WTC11 (cell line): ENCODE data around the gene ZNF81. TPM values are rescaled to one million over a fixed set of nuclear protein-coding genes. Genes with fewer than 3 reads are reported as not detected.

Source experiments
- ATAC-seq: fragments of 200-7000 bp; cut with Tn5 transposase; 2 replicates; pipeline ENCODE4 v1.10.0; 2021; ENCODE audit warnings: mild to moderate bottlenecking, moderate library complexity
- CTCF ChIA-PET: fragments of 300-600 bp; sonication (Branson Sonifier 250); formaldehyde crosslinking; loops from one replicate; lab custom pipeline; 2021; ENCODE audit warnings: antibody characterized with exemption; lab: Charles Lee
- POLR2A ChIA-PET: fragments of 350-600 bp; sonication (Branson Sonifier 250); formaldehyde crosslinking; loops from one replicate; lab custom pipeline; 2021; ENCODE audit warnings: antibody characterized with exemption; lab: Charles Lee
- DNase-seq: peaks from one replicate; pipeline ENCODE4 v3.0.0; 2021; ENCODE audit warnings: low spot score
- H3K27ac Mint-ChIP-seq: 2 replicates; pipeline ENCODE4 v1.8.0; 2021; ENCODE audit warnings: mixed read lengths
- H3K27me3 Mint-ChIP-seq: 2 replicates; pipeline ENCODE4 v1.8.0; 2021; ENCODE audit warnings: low read depth, mild to moderate bottlenecking, moderate library complexity, mixed read lengths
- H3K36me3 Mint-ChIP-seq: 2 replicates; pipeline ENCODE4 v1.8.0; 2021; ENCODE audit warnings: mixed read lengths
- H3K4me1 Mint-ChIP-seq: 2 replicates; pipeline ENCODE4 v1.8.0; 2022; ENCODE audit warnings: mixed read lengths
- H3K4me3 Mint-ChIP-seq: 2 replicates; pipeline ENCODE4 v1.8.0; 2021; ENCODE audit warnings: mild to moderate bottlenecking, moderate library complexity, mixed read lengths
- H3K9me3 Mint-ChIP-seq: 2 replicates; pipeline ENCODE4 v1.8.0; 2021; ENCODE audit warnings: mixed read lengths
- CREM ChIP-seq: sonication (generic); formaldehyde crosslinking; IDR thresholded peaks from 2 replicates; pipeline ENCODE4 v1.8.1; 2022; ENCODE audit warnings: mild to moderate bottlenecking, missing genetic modification reagents, moderate library complexity
- E2F5 ChIP-seq: sonication (generic); formaldehyde crosslinking; IDR thresholded peaks from 2 replicates; pipeline ENCODE4 v1.8.1; 2022; ENCODE audit warnings: mild to moderate bottlenecking, moderate library complexity, missing genetic modification reagents
- ELF4 ChIP-seq: sonication (generic); formaldehyde crosslinking; IDR thresholded peaks from 2 replicates; pipeline ENCODE4 v1.8.1; 2022; ENCODE audit warnings: low read depth, mild to moderate bottlenecking, moderate library complexity, missing genetic modification reagents
- ETV6 ChIP-seq: sonication (generic); formaldehyde crosslinking; IDR thresholded peaks from 2 replicates; pipeline ENCODE4 v1.8.1; 2022; ENCODE audit warnings: mild to moderate bottlenecking, missing genetic modification reagents
- FOXK1 ChIP-seq: sonication (generic); formaldehyde crosslinking; IDR thresholded peaks from 2 replicates; pipeline ENCODE4 v1.8.0; 2022; ENCODE audit warnings: mild to moderate bottlenecking, moderate library complexity, missing genetic modification reagents
- KAT7 ChIP-seq: sonication (generic); formaldehyde crosslinking; IDR thresholded peaks from 2 replicates; pipeline ENCODE4 v1.8.1; 2023; ENCODE audit warnings: missing genetic modification reagents, mild to moderate bottlenecking, borderline replicate concordance
- MXD4 ChIP-seq: fragments of 250-450 bp; sonication (Bioruptor Pico); IDR thresholded peaks from 2 replicates; pipeline ENCODE4 v1.8.0; 2021; ENCODE audit warnings: mild to moderate bottlenecking, moderate library complexity, borderline replicate concordance
- TEAD1 ChIP-seq: sonication (generic); formaldehyde crosslinking; IDR thresholded peaks from 2 replicates; pipeline ENCODE4 v1.8.0; 2022; ENCODE audit warnings: mild to moderate bottlenecking, missing genetic modification reagents
- USF1 ChIP-seq: sonication (generic); formaldehyde crosslinking; IDR thresholded peaks from 2 replicates; pipeline ENCODE4 v1.8.0; 2022; ENCODE audit warnings: mild to moderate bottlenecking, missing genetic modification reagents
- ZNF121 ChIP-seq: sonication (generic); formaldehyde crosslinking; IDR thresholded peaks from 2 replicates; pipeline ENCODE4 v1.8.0; 2023; ENCODE audit warnings: missing genetic modification reagents
- ZNF263 ChIP-seq: sonication (generic); formaldehyde crosslinking; IDR thresholded peaks from 2 replicates; pipeline ENCODE4 v1.8.1; 2022; ENCODE audit warnings: low read depth, mild to moderate bottlenecking, moderate library complexity, missing genetic modification reagents
- ZNF317 ChIP-seq: sonication (generic); formaldehyde crosslinking; IDR thresholded peaks from 2 replicates; pipeline ENCODE4 v1.8.1; 2023; ENCODE audit warnings: low read depth, mild to moderate bottlenecking, moderate library complexity, missing genetic modification reagents, borderline replicate concordance
- ZNF396 ChIP-seq: fragments of 250-450 bp; sonication (Bioruptor Pico); IDR thresholded peaks from 2 replicates; pipeline ENCODE4 v1.8.0; 2021; ENCODE audit warnings: mild to moderate bottlenecking, moderate library complexity, borderline replicate concordance
- ZNF512 ChIP-seq: sonication (generic); formaldehyde crosslinking; IDR thresholded peaks from 2 replicates; pipeline ENCODE4 v1.8.1; 2022; ENCODE audit warnings: missing genetic modification reagents, borderline replicate concordance
- ZNF532 ChIP-seq: fragments of 250-450 bp; sonication (Bioruptor Pico); IDR thresholded peaks from 2 replicates; pipeline ENCODE4 v1.9.0; 2021; ENCODE audit warnings: mild to moderate bottlenecking, borderline replicate concordance
- total RNA-seq: library from RNA; stranded (reverse); gene quantifications from 3 replicates; pipeline ENCODE4 v1.2.3, GENCODE V29; 2021
- TF ChIP-seq, protein P1 (sequence below): fragments of 200-600 bp; IDR thresholded peaks from 2 replicates; pipeline ENCODE4 v1.8.0; 2022; ENCODE audit warnings: antibody characterized with exemption
- TF ChIP-seq, protein P2 (sequence below): sonication (generic); formaldehyde crosslinking; IDR thresholded peaks from 2 replicates; pipeline ENCODE4 v1.8.1; 2023; ENCODE audit warnings: mild to moderate bottlenecking, missing genetic modification reagents
- TF ChIP-seq, protein P3 (sequence below): fragments of 250-450 bp; sonication (Bioruptor Pico); IDR thresholded peaks from 2 replicates; pipeline ENCODE4 v1.8.0; 2021; ENCODE audit warnings: mild to moderate bottlenecking
- TF ChIP-seq, protein P4 (sequence below): sonication (generic); formaldehyde crosslinking; IDR thresholded peaks from 2 replicates; pipeline ENCODE4 v1.8.0; 2023; ENCODE audit warnings: missing genetic modification reagents

The ZNF81 gene
- total RNA-seq, 1 experiment from 2014 or later = 12.0 TPM

GRCh38 chrX:47936224-47936939 lies 99.7 kb downstream of the ZNF81 start:
- H3K27ac Mint-ChIP-seq = peak overlapping the region; percentile 89
- peak; percentile 38; the same call in 1 of the 2 replicates for ATAC-seq

More at GRCh38 chrX:47936224-47936939, 99.7 kb downstream of the ZNF81 start:
- H3K27me3 Mint-ChIP-seq = no peaks in the 10 kb centered on the region; the same call in 1 of the 2 replicates
- peak overlapping the region; percentile 56 for H3K4me3 Mint-ChIP-seq
- no peak for TF ChIP-seq ZNF512 (CRISPR knock-in tag)
- no peak for TF ChIP-seq ZNF532 (CRISPR knock-in tag)
- no peak for TF ChIP-seq KAT7 (CRISPR knock-in tag)
- no peak for TF ChIP-seq ELF4 (CRISPR knock-in tag)
- TF ChIP-seq ZNF396 = no peak
- no peak for TF ChIP-seq ZNF121 (CRISPR knock-in tag)
- TF ChIP-seq, protein P1, sequence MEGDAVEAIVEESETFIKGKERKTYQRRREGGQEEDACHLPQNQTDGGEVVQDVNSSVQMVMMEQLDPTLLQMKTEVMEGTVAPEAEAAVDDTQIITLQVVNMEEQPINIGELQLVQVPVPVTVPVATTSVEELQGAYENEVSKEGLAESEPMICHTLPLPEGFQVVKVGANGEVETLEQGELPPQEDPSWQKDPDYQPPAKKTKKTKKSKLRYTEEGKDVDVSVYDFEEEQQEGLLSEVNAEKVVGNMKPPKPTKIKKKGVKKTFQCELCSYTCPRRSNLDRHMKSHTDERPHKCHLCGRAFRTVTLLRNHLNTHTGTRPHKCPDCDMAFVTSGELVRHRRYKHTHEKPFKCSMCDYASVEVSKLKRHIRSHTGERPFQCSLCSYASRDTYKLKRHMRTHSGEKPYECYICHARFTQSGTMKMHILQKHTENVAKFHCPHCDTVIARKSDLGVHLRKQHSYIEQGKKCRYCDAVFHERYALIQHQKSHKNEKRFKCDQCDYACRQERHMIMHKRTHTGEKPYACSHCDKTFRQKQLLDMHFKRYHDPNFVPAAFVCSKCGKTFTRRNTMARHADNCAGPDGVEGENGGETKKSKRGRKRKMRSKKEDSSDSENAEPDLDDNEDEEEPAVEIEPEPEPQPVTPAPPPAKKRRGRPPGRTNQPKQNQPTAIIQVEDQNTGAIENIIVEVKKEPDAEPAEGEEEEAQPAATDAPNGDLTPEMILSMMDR = no peak
- TF ChIP-seq ZNF263 (CRISPR knock-in tag) = no peak
- no peak for TF ChIP-seq CREM
- TF ChIP-seq, protein P2, sequence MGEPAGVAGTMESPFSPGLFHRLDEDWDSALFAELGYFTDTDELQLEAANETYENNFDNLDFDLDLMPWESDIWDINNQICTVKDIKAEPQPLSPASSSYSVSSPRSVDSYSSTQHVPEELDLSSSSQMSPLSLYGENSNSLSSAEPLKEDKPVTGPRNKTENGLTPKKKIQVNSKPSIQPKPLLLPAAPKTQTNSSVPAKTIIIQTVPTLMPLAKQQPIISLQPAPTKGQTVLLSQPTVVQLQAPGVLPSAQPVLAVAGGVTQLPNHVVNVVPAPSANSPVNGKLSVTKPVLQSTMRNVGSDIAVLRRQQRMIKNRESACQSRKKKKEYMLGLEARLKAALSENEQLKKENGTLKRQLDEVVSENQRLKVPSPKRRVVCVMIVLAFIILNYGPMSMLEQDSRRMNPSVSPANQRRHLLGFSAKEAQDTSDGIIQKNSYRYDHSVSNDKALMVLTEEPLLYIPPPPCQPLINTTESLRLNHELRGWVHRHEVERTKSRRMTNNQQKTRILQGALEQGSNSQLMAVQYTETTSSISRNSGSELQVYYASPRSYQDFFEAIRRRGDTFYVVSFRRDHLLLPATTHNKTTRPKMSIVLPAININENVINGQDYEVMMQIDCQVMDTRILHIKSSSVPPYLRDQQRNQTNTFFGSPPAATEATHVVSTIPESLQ (CRISPR knock-in tag) = no peak
- TF ChIP-seq USF1 (CRISPR knock-in tag) = no peak
- TF ChIP-seq FOXK1 (CRISPR knock-in tag) = no peak
- TF ChIP-seq MXD4 (CRISPR knock-in tag) = no peak
- TF ChIP-seq, protein P3, sequence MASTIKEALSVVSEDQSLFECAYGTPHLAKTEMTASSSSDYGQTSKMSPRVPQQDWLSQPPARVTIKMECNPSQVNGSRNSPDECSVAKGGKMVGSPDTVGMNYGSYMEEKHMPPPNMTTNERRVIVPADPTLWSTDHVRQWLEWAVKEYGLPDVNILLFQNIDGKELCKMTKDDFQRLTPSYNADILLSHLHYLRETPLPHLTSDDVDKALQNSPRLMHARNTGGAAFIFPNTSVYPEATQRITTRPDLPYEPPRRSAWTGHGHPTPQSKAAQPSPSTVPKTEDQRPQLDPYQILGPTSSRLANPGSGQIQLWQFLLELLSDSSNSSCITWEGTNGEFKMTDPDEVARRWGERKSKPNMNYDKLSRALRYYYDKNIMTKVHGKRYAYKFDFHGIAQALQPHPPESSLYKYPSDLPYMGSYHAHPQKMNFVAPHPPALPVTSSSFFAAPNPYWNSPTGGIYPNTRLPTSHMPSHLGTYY (CRISPR knock-in tag) = no peak
- TF ChIP-seq ETV6 = no peak
- TF ChIP-seq ZNF317 (CRISPR knock-in tag) = no peak
- TF ChIP-seq TEAD1 (CRISPR knock-in tag) = no peak
- TF ChIP-seq, protein P4, sequence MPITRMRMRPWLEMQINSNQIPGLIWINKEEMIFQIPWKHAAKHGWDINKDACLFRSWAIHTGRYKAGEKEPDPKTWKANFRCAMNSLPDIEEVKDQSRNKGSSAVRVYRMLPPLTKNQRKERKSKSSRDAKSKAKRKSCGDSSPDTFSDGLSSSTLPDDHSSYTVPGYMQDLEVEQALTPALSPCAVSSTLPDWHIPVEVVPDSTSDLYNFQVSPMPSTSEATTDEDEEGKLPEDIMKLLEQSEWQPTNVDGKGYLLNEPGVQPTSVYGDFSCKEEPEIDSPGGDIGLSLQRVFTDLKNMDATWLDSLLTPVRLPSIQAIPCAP = no peak
- TF ChIP-seq E2F5 = no peak
- no peaks in the 10 kb centered on the region; the same call in 1 of the 2 replicates for H3K9me3 Mint-ChIP-seq
- ChIA-PET CTCF (interaction anchor here (1.0 kb wide), 1 partner anchor 22 kb away, joined by 7 read pairs; no protein-coding TSS in a partner anchor), POLR2A (no interaction called here)
- H3K36me3 Mint-ChIP-seq = no peaks in the 10 kb centered on the region
- peak; percentile 20 for DNase-seq
- H3K4me1 Mint-ChIP-seq = peaks cover 14% of the 10 kb centered on the region
